NCI-H446 (cell line): ENCODE results near the gene FERMT2.
"Not testable (repeated sequence)": the region's sequence is repeated elsewhere in the genome, so short reads cannot be mapped to it uniquely, and the experiment has no call there.

Experiments
- DNase-seq, 2 experiments: peaks; one replicate each; lab custom pipeline; 2025; lab: John Stamatoyannopoulos, UW

Gene FERMT2

GRCh38 chr14:52901357-52901980, 49.4 kb downstream of the FERMT2 start:
- no peak for DNase-seq

GRCh38 chr14:52900731-52901130, 50.1 kb downstream of the FERMT2 start:
- no peak for DNase-seq

- DNase-seq: no peak
Observed at GRCh38 chr14:52898496-52898895, 52.4 kb downstream of the FERMT2 start.

- DNase-seq: no peak
Observed at GRCh38 chr14:52895000-52895399, 55.9 kb downstream of the FERMT2 start.

GRCh38 chr14:52891800-52892199, 59.0 kb downstream of the FERMT2 start:
- DNase-seq: no peak

- no peak for DNase-seq
Observed at GRCh38 chr14:52888839-52889838, 61.7 kb downstream of the FERMT2 start.

GRCh38 chr14:52888159-52888558, 62.7 kb downstream of the FERMT2 start:
- no peak for DNase-seq

- DNase-seq: no peak
Observed at GRCh38 chr14:52885230-52885629, 65.6 kb downstream of the FERMT2 start.

- DNase-seq: no peak
Observed at GRCh38 chr14:52883658-52884057, 67.2 kb downstream of the FERMT2 start.

GRCh38 chr14:52882824-52883223, 68.0 kb downstream of the FERMT2 start:
- DNase-seq: no peak

- no peak for DNase-seq
Observed at GRCh38 chr14:52879958-52880357, 70.9 kb downstream of the FERMT2 start.

GRCh38 chr14:52878946-52879345, 71.9 kb downstream of the FERMT2 start:
- no peak for DNase-seq

- no peak for DNase-seq
Observed at GRCh38 chr14:52878469-52878868, 72.4 kb downstream of the FERMT2 start.

- no peak for DNase-seq
Observed at GRCh38 chr14:52877628-52878027, 73.2 kb downstream of the FERMT2 start.

GRCh38 chr14:52876806-52877205, 74.0 kb downstream of the FERMT2 start:
- no peak for DNase-seq

GRCh38 chr14:52876311-52876710, 74.5 kb downstream of the FERMT2 start:
- DNase-seq: no peak

- DNase-seq: no peak
Observed at GRCh38 chr14:52875707-52876106, 75.1 kb downstream of the FERMT2 start.

- no peak for DNase-seq
Observed at GRCh38 chr14:52874389-52874788, 76.5 kb downstream of the FERMT2 start.

GRCh38 chr14:52873694-52874093, 77.2 kb downstream of the FERMT2 start:
- DNase-seq: no peak

- no peak for DNase-seq
Observed at GRCh38 chr14:52873065-52873464, 77.8 kb downstream of the FERMT2 start.

GRCh38 chr14:52871606-52872005, 79.2 kb downstream of the FERMT2 start:
- DNase-seq: no peak

GRCh38 chr14:52868911-52869618, 81.8 kb downstream of the FERMT2 start:
- no peak for DNase-seq

GRCh38 chr14:52864893-52865292, 86.0 kb downstream of the FERMT2 start:
- not testable (repeated sequence) for DNase-seq
